T-helper 2 cell treated with Interferon-gamma antibody and Interleukin-4, amounts not matched to agents 5 μg/mL and 100 μg/mL, for 36 hours (primary cell): Measurements from ENCODE around the gene PLD3.
"Not testable (repeated sequence)": the region's sequence is repeated elsewhere in the genome, so short reads cannot be mapped to it uniquely, and the experiment has no call there.

Source experiments
- DNase-seq: peaks from one replicate; pipeline ENCODE4 v3.0.0; 2021; ENCODE audit warnings: low spot score
- H3K27ac Mint-ChIP-seq: one replicate; pipeline ENCODE4 v1.8.0; 2021; ENCODE audit warnings: mild to moderate bottlenecking, mixed read lengths
- H3K27me3 Mint-ChIP-seq: one replicate; pipeline ENCODE4 v1.8.0; 2021; ENCODE audit warnings: low read depth, mixed read lengths
- H3K36me3 Mint-ChIP-seq: one replicate; pipeline ENCODE4 v1.8.0; 2021; ENCODE audit warnings: low read depth, mixed read lengths
- H3K4me1 Mint-ChIP-seq: one replicate; pipeline ENCODE4 v1.8.0; 2021; ENCODE audit warnings: low read depth, mixed read lengths
- H3K4me3 Mint-ChIP-seq: one replicate; pipeline ENCODE4 v1.8.0; 2022; ENCODE audit warnings: mild to moderate bottlenecking, moderate library complexity, mixed read lengths
- H3K9me3 Mint-ChIP-seq: one replicate; pipeline ENCODE4 v1.8.0; 2021; ENCODE audit warnings: mixed read lengths

PLD3 gene

DNA sequence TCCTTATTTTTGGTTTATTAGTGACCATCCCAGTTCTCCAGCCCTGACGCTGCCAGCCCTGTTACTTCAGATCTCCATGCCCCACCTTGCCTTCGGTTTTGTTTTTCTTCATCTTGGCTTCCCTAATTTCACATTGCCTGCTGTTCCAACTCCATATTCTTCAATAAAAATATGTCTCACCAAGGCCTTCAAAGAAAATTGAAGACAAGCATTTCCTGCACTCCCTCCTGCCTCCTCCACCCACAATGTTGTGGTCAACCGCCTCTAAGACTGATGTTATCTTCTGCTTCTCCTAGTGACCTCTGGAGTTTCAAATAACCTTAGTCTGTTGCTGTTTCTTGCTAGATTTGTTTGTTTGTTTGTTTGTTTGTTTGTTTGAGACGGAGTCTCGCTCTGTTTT is 14.6 kb downstream of the PLD3 start:
- H3K9me3 Mint-ChIP-seq, result no peaks in the 10 kb centered on the region
- no peak for DNase-seq
- peak overlapping the region; percentile 42 for H3K27ac Mint-ChIP-seq
- H3K27me3 Mint-ChIP-seq, result no peaks in the 10 kb centered on the region
- peaks cover 15% of the 10 kb centered on the region for H3K4me1 Mint-ChIP-seq
- H3K36me3 Mint-ChIP-seq, result peaks cover 7% of the 10 kb centered on the region
- H3K4me3 Mint-ChIP-seq, result no peak overlapping the region

GRCh38 chr19:40365010-40365409 is 16.5 kb downstream of the PLD3 start:
- no peaks in the 10 kb centered on the region for H3K9me3 Mint-ChIP-seq
- no peak for DNase-seq
- H3K27ac Mint-ChIP-seq, result no peak overlapping the region
- peaks cover 7% of the 10 kb centered on the region for H3K36me3 Mint-ChIP-seq
- peak overlapping the region; percentile 69 for H3K4me3 Mint-ChIP-seq
- H3K4me1 Mint-ChIP-seq, result peaks cover 12% of the 10 kb centered on the region
- no peaks in the 10 kb centered on the region for H3K27me3 Mint-ChIP-seq

GRCh38 chr19:40365613-40366401 is 17.3 kb downstream of the PLD3 start:
- H3K4me3 Mint-ChIP-seq, result peak overlapping the region; percentile 52
- peaks cover 7% of the 10 kb centered on the region for H3K36me3 Mint-ChIP-seq
- no peak overlapping the region for H3K27ac Mint-ChIP-seq
- DNase-seq, result peak; percentile 30
- no peaks in the 10 kb centered on the region for H3K27me3 Mint-ChIP-seq
- H3K4me1 Mint-ChIP-seq, result peaks cover 12% of the 10 kb centered on the region
- H3K9me3 Mint-ChIP-seq, result no peaks in the 10 kb centered on the region

DNA sequence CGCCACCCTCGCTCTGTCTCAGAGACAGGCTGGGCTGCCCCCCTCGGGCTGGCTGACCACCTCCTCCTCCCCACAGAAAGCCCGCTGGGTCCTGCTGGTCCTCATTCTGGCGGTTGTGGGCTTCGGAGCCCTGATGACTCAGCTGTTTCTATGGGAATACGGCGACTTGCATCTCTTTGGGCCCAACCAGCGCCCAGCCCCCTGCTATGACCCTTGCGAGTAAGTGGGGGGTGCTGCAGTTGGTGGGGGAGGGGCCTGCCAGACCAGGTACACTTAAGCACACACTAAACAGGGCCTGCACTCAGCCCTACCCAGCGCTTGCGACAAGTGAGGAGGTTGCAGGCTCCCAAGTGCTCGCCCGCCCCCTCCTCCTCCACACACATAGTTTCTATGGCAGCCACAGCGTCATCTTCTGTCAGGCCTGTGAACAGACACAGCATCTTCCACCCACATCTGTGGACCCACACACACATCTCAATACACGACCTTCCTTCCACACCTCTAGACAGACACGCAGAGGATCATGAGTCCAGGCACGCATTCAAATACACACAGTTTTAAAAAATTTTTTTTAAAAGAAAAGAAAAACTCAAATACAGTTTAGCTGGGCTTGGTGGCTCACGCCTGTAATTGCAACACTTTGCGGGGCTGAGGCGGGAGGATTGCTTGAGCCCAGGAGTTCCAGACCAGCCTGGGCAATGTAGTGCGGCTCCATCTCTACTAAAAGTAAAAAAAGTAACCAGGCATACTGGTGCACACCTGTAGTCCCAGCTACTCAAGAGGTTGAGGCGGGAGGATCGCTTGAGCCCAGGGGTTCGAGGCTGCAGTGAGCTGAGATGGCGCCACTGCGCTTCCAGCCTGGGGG is 18.4 kb downstream of the PLD3 start:
- Mint-ChIP-seq H3K4me1 (peaks cover 11% of the 10 kb centered on the region), H3K4me3 (no peak overlapping the region), H3K36me3 (peaks cover 7% of the 10 kb centered on the region)

DNA sequence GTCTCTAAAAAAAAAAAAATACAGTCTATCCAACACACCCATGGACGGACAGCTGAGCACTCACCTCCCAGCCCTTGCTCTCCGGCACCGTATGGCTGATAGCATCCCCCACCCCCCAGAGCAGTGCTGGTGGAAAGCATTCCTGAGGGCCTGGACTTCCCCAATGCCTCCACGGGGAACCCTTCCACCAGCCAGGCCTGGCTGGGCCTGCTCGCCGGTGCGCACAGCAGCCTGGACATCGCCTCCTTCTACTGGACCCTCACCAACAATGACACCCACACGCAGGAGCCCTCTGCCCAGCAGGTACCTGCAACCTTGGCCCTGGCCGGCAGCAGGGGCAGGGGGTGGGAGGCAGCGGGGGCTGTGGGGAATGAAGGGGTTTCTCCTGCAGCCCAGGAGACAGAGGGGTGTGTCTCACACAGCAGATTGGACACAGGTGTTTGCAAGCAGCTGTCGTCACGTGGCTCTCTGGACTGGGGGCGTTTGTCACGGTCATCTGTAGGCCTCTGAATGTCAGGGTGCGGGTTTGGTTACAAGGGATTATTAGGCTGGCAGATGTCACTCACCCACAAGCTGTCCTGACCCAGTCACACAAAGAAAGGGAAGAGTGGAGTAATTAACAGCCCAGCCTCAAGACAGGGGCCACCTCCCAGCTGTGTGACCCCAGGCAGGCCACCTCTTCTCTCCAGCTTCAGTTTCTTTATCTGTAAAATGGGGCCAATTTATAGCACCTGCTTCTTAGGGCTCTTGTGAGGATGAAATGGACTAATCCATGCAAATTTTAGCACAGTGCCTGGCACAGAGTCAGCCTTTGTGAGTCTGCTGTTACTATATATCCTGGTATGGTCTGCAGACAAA is 19.3 kb downstream of the PLD3 start:
- Mint-ChIP-seq H3K27ac (no peak overlapping the region), H3K9me3 (no peaks in the 10 kb centered on the region), H3K4me1 (peaks cover 11% of the 10 kb centered on the region), H3K36me3 (peaks cover 7% of the 10 kb centered on the region), H3K27me3 (no peaks in the 10 kb centered on the region), H3K4me3 (no peak overlapping the region)
- DNase-seq, result no peak

More for the DNA sequence above, 18.4 kb downstream of the PLD3 start:
- Mint-ChIP-seq H3K27me3 (no peaks in the 10 kb centered on the region), H3K9me3 (no peaks in the 10 kb centered on the region), H3K27ac (no peak overlapping the region)
- DNase-seq, result no peak

DNA sequence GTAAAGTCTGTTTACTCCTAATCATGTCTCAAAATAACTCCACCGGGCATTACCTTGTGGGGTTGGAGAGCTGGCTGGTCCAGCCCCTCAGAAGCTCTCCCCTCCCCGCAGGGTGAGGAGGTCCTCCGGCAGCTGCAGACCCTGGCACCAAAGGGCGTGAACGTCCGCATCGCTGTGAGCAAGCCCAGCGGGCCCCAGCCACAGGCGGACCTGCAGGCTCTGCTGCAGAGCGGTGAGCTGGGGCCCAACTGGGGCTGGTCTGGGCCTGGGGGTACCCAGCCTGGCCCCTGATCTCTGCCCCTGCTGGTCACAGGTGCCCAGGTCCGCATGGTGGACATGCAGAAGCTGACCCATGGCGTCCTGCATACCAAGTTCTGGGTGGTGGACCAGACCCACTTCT is 21.3 kb downstream of the PLD3 start:
- Mint-ChIP-seq H3K4me3 (no peak overlapping the region), H3K36me3 (peaks cover 7% of the 10 kb centered on the region), H3K27ac (no peak overlapping the region), H3K4me1 (peaks cover 6% of the 10 kb centered on the region), H3K27me3 (no peaks in the 10 kb centered on the region), H3K9me3 (no peaks in the 10 kb centered on the region)
- DNase-seq, result no peak

GRCh38 chr19:40370253-40370652 is 21.8 kb downstream of the PLD3 start:
- H3K27ac Mint-ChIP-seq, H3K36me3 Mint-ChIP-seq: not testable (repeated sequence)

GRCh38 chr19:40370997-40371801 is 22.7 kb downstream of the PLD3 start:
- H3K4me1 Mint-ChIP-seq, result peaks cover 3% of the 10 kb centered on the region
- no peaks in the 10 kb centered on the region for H3K9me3 Mint-ChIP-seq
- no peak overlapping the region for H3K27ac Mint-ChIP-seq
- DNase-seq, result no peak
- H3K4me3 Mint-ChIP-seq, result no peak overlapping the region
- peaks cover 4% of the 10 kb centered on the region for H3K36me3 Mint-ChIP-seq
- H3K27me3 Mint-ChIP-seq, result no peaks in the 10 kb centered on the region

More at GRCh38 chr19:40370253-40370652, 21.8 kb downstream of the PLD3 start:
- H3K9me3 Mint-ChIP-seq, H3K27me3 Mint-ChIP-seq, H3K4me1 Mint-ChIP-seq, H3K4me3 Mint-ChIP-seq, DNase-seq: not testable (repeated sequence)

DNA sequence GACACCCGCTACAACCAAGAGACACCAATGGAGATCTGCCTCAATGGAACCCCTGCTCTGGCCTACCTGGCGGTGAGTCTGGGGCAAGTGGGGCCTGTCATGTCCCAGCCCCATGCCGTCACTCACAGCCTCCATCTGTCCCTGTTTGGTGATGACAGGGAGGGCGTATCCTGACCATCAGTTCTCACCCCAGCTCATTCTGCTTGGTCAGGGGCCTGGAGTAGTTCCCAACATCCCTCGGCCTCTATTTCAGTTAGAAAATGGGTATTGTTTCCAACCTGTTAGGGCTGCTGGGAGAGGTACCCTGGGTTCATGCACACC is 23.3 kb downstream of the PLD3 start:
- Mint-ChIP-seq H3K4me3 (no peak overlapping the region), H3K9me3 (no peaks in the 10 kb centered on the region), H3K4me1 (peaks cover 3% of the 10 kb centered on the region), H3K27me3 (no peaks in the 10 kb centered on the region), H3K36me3 (peaks cover 4% of the 10 kb centered on the region), H3K27ac (no peak overlapping the region)
- no peak for DNase-seq

- H3K4me1 Mint-ChIP-seq, result peaks cover 3% of the 10 kb centered on the region
- H3K27ac Mint-ChIP-seq, result no peak overlapping the region
- no peaks in the 10 kb centered on the region for H3K9me3 Mint-ChIP-seq
- H3K4me3 Mint-ChIP-seq, result no peak overlapping the region
- H3K36me3 Mint-ChIP-seq, result no peaks in the 10 kb centered on the region
- H3K27me3 Mint-ChIP-seq, result no peaks in the 10 kb centered on the region
- no peak for DNase-seq
Observed at GRCh38 chr19:40374084-40374483, 25.6 kb downstream of the PLD3 start.

GRCh38 chr19:40376286-40376862 is 27.9 kb downstream of the PLD3 start:
- Mint-ChIP-seq H3K27me3 (no peaks in the 10 kb centered on the region), H3K36me3 (no peaks in the 10 kb centered on the region), H3K4me1 (peaks cover 3% of the 10 kb centered on the region), H3K27ac (no peak overlapping the region), H3K4me3 (no peak overlapping the region), H3K9me3 (no peaks in the 10 kb centered on the region)
- DNase-seq, result no peak

DNA sequence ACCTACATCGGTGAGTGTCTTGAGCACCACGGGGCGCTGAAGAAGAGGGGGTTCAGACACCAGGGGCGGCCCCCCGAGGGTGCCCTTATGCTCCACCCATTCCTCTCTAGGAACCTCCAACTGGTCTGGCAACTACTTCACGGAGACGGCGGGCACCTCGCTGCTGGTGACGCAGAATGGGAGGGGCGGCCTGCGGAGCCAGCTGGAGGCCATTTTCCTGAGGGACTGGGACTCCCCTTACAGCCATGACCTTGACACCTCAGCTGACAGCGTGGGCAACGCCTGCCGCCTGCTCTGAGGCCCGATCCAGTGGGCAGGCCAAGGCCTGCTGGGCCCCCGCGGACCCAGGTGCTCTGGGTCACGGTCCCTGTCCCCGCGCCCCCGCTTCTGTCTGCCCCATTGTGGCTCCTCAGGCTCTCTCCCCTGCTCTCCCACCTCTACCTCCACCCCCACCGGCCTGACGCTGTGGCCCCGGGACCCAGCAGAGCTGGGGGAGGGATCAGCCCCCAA is 29.4 kb downstream of the PLD3 start:
- no peak for DNase-seq
- H3K4me1 Mint-ChIP-seq, result peaks cover 3% of the 10 kb centered on the region
- H3K36me3 Mint-ChIP-seq, result no peaks in the 10 kb centered on the region
- no peak overlapping the region for H3K27ac Mint-ChIP-seq
- no peaks in the 10 kb centered on the region for H3K27me3 Mint-ChIP-seq
- H3K4me3 Mint-ChIP-seq, result no peak overlapping the region
- no peaks in the 10 kb centered on the region for H3K9me3 Mint-ChIP-seq

DNA sequence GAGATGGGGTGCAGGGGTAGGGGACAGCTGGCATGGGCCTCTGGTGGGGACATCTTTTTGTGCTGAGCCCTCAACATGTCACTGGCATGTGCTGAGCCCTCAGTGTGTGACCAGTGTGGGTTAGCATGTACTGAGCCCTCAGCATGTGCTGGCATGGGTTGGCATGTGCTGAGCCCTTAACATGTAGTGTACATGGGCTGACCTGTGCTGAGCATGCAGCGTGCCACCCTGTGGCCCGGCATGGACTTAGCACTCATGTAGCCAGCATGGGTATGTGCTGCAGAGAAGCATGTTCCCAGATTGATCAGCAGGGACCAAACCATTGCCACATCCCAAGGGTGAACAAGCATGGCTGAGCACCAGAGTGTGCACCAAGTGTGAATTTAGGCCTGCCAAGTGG is 30.0 kb downstream of the PLD3 start:
- Mint-ChIP-seq H3K9me3 (no peaks in the 10 kb centered on the region), H3K27me3 (no peaks in the 10 kb centered on the region), H3K4me1 (peaks cover 3% of the 10 kb centered on the region), H3K27ac (no peak overlapping the region), H3K4me3 (no peak overlapping the region), H3K36me3 (no peaks in the 10 kb centered on the region)
- no peak for DNase-seq
